HG03095 (cell line): Measurements from ENCODE around the gene C14orf119.
A peak's percentile ranks its signal among the peaks of the same experiment; 100 is the strongest.

Experiments used
- ATAC-seq: cut with Tn5 transposase; IDR thresholded peaks from one replicate; pipeline ENCODE4 v1.9.1; 2021; ENCODE audit warnings: moderate library complexity; ENCODE audit not compliant: unreplicated experiment

Gene C14orf119, protein sequence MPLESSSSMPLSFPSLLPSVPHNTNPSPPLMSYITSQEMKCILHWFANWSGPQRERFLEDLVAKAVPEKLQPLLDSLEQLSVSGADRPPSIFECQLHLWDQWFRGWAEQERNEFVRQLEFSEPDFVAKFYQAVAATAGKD

DNA sequence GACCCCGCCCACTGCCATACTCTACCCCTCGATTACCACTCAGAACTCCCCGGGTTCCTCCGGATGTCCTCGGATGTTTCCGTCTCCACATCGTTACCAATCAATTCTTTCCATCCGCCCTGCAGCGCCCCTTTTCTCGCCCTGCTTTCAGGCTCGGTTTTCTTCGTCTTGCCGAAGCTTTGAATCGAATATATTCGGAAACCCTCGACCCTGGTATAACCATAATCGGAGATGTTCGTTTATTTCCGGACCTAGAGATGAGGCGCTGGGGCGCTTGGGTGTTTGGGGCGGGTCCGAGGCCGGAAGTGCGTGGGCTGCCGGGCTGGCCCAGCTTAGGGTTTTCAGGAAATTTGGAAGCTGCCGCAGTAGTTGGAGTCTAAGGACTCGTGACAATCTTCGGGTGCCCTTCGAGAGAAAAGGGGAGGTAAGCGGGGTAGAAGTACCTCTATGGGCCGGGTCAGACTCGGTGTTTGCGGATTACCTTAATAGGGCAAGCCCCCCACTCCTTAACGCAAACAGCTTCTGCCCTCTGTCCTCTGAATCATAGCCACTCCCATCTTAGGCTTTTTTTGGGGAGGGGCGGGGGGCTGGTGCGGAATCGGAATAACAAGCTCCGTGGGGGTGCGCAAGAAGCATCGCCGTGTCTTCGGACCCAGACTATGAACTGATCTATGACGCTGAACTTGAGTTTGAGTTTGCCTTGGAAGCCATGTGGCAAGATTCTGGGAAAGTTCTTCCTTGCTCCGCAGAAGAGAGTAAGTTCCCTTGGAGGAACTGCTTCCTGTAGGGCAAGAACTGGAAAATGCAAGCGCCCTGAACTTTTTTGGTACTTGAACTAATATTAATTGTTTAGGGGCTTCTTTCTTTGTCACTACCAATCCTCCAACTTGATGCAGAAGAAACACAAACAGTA is at the start of gene C14orf119:
Gene C14orf119, plus strand, starts transcription at position 310 of the 913 bp plus-strand sequence. CDS start 2,154 bp downstream, outside the sequence.
- ATAC-seq, result peak; percentile 85

DNA sequence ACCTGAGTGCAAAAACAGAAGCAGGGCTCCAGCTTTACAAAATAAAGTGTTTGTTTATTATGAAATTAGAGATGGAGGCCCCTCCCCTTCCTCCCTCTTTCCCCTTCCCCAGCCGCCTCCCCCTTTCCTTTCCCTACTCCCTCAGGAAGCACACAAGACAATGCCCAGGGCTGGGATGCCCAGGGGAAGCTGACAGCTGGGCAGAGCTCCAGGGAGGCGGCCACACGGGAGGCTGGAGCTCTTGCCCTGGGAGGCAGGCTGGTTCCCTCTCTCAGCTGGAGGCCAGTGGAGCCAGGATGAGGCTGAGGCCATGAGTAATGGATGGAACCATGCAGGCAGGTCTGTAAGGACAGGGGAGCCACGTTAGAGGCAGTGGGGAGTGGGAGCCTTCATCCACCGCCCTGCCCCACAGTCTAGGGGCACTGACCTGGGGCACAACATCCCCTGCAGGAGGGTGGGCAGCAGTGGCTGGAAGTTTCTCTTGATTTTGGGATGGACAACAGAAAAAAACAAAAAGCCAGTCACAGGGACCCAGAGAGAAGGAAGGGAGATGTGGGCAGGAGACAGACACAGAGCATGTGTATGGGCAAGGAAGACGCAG is 48.2 kb upstream of the C14orf119 start:
- no peak for ATAC-seq

DNA sequence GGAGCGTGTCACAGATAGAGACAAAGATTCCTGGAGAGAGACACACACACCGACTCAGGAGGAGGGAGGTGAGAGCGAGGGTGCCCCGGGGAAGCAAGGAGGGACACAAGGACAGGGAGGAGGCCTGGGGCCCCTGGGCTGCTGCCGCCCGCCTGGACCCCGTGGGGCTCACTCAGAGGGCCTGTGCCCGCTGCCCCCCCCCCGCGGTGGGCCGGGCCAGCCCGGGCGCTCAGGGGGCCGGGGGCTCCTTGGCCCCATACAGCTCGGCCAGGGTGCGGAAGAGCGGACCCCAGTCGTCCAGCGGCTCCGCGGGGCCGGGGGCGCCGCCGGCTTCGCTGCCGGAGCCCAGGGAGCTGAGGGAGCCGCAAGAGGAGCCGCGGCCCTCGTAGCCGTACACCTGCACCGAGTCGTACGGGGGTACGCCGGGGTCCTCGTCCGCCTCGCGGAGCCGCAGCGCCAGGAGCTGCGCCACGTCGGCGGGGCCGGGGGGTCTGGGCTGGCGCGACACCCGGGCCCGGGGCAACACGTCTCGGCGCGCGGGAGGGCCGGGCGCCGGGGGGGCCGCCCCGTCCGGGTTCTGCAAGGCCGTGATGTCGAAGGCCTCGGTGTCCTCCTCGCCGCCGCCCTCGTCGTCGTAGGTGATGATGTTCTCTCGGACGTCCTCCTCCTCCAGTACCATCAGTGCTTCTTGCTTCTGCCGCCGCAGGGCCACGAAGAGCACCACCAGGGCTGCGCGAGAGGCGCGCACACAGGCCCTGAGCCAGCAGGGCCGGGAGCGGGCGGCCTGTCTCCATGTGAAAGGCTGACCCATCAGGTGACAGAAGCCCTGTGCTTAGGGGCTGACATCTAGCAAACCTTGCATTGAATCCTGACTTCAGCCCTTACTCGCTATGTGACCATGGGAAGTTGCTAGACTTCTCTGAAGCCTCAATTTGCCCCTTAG is 47.3 kb upstream of the C14orf119 start:
- ATAC-seq, result no peak

DNA sequence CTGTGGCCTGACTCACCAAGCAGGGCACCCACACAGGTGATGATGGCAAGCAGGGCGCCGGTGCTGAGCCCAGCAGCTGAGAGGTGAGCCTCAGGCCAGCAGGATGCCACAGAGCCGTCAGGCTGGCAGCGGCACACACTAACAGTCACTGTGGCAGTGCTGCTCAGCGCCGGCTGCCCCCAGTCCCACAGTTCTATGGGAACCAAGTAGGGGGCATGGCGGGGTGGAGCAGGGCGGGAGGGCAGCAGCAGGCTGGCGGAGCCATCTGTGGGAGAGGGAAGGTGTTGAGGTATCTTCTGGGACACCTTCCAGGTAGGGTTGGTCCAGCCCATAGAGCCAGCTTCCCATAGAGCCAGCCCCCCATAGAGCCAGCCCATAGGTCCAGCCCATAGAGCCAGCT is 46.3 kb upstream of the C14orf119 start:
- no peak for ATAC-seq

DNA sequence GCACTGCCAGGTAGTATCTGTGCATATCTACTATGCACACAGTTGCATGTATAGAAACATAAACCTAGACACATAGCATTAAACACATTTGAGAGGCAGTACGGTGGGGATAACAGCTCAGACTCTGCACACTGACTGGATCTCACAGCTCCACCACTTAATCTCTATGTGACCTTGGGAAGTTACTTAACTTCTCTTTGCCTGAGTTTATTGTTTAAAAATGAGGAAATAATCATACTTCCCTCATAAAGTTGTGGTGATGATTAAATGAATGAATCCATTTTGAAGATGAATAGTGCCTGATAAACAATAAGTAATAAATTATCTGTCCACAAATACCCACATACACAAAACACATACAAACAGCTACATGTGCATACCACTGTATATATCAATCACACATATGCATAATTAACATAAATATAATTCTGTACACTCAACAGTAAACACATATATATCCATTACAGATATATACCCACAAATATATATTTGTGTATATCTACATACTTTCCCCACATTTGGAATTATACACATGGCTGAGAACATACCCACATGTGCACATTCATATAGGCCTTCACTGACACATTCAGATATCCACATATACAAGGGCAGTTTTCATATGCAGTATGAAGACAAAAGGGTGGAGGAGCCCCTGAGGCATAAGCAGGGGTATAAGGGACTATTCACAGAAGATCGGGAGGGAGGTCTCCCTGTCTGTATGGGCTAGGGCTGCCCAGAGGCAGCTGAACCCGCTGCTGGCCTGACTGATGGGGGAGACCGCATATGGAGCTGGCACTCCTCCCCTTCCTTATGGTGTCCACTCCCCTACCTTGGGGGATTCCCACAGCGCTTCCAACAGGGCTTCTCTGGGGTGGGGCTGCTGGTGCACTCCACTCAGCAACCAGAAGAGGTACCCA is 43.9 kb upstream of the C14orf119 start:
- ATAC-seq, result no peak

DNA sequence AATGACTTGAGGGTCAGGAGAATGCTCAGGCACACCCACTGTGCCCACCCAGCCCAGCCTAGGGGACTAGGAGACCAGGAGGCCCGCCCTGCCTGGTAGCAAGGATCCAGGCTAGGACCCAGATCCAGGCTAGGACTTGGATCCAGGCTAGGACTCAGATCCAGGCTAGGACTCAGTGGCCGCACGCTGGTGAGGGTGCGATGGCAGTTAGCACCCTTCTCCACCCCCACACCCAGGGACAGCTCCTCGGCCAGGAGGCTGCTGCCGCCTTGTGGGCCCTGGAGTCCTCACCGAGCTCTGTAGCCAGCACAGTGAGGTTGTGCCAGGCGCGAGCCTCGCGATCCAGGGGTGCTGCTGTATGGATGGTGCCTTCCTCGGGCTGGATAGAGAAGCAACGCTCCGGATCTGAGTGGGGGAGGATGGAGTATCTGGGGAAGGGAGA is 43.1 kb upstream of the C14orf119 start:
- ATAC-seq, result no peak

DNA sequence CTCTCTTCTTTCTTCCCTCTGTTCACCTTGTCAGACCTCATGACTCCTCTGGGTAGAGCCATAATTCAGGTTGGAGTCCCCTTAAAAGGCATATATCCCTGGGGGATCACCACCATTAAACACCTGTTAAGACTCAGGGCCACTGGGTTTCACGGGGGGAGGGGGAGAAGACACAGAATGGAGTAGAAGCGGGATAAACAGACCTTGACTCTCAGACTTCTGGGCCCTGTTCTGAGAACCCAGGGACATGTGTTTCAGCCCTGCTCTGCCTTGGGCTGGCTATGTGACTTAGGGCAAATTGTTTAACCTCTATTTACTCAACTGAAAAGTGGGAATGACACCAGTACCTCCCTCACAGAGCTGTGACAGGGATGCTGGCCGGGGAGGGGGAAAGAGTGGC is 42.6 kb upstream of the C14orf119 start:
- no peak for ATAC-seq

DNA sequence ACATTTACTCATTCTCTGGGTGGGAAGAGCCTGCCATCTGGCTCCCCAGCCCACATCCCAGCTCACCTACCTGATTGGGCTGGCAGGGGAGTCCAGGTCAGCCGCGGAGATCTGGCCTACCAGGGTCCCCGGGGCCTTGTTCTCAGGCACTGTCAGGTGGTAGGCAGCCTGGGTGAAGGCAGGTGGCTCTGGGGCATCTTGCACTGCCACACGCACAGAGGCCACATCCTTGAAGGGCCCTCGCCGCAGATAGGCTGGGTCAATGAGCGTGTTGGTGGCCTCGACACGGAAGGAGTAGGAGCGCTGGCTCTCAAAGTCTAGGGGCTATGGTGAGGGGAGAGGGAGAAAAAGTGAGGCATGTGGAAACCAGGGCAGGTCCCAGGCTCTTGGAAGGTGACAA is 41.9 kb upstream of the C14orf119 start:
- ATAC-seq, result no peak

DNA sequence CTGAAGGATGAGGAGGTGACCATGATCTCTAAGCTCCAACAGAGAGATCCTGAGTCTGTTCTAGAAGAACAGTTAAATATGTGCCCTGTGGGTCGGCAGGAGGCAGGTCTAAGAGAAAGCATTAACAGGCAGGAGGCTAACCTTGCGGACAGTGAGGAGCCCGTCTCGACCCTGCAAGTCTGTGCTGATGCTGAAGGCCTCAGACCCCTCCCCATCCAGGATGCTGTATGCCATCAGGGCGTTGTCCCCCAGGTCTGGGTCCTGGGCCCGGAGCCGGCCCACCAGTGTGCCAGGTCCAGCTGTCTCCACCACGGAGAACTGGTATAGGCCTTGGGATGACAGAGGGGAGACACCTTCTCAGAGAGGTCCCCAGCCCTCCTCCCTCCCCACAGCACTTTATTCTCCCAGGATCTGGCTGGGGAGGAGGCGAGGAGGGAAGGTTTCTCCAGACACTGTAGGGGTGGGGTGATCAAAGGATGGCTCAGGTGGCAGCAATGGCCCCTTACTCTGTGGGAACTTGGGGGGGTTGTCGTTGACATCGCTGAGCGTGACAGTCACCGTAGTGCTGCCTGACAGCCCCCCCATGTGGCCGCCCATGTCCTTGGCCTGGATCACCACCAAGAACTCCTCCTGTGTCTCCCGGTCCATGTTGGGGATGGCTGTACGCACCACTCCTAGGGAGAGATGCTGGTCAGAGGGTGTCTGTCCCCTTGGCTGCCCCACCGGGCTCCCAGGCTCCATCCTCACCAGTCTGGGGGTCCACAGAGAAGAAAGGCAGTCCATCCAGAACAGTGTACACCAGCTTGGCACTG is 41.1 kb upstream of the C14orf119 start:
- no peak for ATAC-seq

DNA sequence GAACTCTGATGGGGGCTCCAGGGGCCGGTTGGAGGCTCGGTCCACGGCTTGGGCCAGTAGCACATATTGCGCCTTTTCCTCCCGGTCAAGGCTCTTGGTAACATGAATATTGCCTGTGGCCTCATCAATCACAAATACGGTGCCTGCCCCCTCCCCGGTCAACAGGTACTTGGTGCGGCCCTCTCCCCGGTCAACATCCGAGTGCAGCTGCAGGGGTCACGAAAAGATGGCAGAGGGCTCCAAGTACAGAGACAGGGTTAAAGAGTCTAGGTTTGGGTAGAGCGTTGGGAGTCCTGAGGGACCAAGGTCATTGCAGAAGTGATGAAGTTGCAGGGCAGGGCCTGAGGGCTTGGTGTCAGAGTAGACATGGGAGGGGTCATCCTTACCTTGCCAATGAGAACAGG is 40.2 kb upstream of the C14orf119 start:
- ATAC-seq, result no peak

DNA sequence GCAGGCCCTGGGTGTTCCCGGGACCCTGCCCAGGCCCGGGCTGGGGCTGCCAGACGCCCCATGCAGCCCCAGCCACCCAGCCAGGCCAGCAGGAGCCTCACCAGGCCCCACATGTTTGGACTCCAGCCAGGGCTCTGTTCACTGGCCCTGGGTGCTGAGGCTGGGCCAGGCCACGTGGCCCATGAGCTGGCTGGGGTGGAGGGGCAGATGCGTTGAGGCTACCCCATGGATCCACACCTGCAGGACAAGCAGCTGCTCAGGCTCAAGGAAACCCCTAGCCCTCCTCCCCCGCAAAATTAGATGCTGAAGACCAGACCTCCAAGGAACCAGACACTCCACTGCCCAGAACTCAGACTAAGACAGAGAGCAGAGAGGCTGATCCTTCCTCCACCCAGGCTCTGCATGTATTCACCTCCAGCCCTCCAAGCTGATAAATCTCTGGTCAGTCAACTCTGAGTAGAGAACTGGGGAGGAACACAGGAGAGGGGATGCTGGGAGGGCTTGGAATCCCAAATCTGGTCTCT is 39.6 kb upstream of the C14orf119 start:
- no peak for ATAC-seq

DNA sequence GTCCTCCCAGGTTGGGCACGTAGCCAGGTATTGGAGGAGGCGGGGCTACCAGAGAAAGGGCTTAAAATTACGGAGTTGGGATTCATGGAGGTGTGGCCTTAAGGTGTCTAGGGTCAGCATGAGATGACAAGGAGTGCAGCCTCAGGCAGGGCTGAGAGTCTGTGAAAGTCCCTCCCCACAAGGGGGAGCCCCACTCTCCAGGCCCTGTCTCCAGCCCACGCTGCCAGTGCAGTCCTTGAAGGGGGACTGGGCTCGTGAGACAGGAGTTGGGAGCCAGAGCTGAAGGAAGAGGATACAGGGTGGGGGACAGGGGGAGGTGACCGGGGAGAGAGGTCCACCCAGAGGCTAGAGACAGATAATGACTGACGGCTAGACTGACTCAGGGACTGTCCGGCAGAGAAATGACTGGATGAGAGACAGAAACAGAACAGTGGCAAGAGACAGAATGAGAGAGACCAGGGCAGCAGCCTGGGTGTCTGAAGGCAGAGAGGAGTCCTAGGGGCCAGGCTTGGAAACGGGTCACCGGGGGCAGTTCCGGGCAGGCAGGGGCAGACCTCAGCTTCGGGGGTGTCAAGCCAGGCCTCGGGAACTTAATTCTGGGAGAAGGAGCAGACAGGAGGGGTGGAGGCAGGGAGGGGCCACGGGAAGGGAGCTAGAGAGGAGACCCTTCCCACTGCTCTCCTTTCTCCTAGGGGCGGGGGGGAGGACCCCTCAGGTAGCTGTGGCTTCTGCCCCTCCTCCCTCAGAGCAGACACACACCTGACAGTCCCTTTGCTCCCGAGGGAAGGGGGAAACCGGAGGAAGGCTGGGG is 39.0 kb upstream of the C14orf119 start:
- peak; percentile 46 for ATAC-seq

DNA sequence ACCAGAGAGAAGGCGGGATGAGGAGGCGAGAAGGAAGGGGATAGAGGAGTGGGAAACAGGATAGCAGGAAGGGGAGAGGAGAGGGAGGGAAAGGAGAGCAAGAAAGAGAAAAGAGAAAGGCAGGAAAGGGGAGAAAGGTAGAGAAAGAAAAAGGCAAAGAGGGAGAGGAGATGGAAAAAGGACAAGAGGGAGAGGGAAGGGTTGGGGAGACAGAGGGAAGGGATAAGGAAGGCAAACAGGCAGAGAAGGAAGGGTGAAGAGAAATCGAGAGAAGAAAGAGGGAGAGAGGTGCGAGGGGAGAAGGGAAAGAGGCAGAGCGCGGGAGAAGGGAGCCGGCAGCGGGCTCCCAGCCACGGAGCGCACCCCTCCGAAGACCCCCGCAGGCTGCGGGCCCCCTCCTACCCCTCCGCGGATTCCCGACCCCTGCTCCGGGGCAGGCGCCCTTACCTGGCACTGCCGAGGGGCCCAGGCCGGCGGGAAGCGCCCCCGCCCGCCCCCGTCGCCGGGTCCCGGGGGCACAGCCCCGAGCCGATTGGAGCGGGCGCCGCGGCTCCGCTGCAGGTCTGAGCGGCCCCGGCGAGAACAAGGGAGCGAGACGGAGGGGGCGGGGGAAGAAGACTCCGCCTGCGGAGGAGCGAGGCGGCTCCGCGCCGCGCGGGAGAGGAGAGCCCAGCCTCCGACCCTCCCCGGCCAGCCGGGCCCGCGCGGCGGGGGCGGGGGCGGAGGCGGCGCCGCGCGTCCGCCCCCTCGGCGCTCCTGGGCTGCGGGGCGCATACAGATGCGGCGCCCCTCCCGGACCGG is 38.1 kb upstream of the C14orf119 start, which contains the start of gene CDH24:
Gene CDH24, minus strand, starts transcription at position 565 of the 801 bp plus-strand sequence. CDS start 1,787 bp downstream, outside the sequence.
- peak; percentile 54 for ATAC-seq

DNA sequence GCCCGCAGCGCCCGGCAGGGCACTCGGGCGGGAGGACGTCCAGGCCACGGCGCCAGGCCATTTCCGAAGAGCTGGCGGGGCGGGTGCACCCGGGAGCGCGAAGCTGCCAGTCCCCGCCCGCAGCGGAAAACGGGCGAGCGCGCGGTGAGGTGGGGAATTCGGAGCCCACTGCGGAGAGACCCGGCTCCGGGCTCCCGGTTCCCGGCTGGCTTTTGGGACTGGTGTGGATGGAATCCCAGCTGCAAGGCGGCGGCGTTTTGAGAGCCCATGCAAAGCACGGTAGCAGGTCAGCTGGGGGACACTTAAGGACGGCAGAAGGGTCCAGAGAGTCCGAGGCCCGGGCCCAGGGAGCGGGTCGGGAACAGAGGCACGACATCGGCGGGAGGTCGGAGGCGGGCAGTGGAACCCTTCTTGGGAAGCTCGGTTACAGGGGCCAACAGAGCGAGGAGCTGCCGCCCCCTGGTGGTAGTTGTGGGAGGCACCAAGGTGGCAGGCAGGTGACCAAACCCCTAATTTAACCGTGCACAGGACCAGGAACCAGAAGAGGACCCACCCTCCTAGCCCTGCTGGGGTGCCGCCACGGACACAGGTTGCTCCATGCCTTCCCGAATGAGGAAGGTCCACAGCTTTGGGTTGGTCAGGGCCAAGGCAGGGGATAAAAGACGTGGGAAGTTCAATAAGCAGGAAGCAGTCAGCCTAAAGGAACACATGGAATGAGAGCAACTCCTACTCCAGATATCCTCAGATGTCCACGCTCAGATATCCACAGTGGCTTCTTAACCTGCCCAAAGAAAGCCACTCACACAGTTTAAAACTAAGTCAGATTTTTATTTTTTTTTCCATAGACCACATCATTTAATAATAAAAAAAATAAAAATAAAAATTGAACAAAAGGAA is 37.3 kb upstream of the C14orf119 start:
- ATAC-seq, result peak; percentile 57

DNA sequence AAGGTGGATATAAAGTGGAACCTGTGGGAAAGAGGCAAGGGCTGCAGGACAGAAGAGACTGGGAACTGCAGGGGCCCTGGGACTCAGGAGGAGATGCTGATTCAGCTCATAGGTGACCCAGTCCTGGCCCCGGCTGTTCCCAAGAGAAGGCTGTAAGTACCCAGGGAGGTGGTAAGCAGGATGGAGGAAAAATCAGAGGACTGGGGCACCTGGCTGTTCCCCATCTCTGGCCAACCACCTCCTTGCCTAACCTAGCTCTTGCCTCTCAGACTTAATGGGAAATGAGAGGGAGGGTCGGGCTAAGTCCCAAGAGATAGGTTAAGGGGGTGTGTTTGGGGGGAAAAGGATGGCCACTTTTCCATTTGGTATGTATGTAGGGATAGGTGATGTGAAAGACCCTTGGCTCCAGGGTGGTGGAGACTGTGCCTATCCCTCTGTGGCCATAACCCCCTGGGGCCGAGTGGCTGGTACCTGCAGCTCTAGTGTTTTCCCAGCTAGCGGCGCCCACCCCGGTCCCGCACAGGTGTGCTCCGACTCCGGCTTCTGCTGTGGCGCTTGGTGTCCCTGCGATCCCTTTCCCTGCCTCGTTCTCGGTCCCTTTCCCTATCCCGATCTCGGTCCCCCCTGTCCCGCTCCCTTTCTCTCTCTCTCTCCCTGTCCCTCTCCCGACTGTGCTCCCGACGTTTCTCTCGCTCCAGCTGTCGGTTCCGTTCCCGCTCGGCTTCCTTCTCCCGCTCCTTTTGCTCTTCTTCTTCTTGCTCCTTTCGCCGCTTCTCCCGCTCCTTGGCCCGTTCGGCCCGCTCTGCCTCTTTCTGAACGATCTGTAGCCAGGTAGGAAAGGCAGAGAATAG is 36.4 kb upstream of the C14orf119 start:
- ATAC-seq, result no peak
